ENCODE results near the gene TKFC.
"Not testable (repeated sequence)": the region's sequence is repeated elsewhere in the genome, so short reads cannot be mapped to it uniquely, and the experiment has no call there.

The TKFC gene

DNA sequence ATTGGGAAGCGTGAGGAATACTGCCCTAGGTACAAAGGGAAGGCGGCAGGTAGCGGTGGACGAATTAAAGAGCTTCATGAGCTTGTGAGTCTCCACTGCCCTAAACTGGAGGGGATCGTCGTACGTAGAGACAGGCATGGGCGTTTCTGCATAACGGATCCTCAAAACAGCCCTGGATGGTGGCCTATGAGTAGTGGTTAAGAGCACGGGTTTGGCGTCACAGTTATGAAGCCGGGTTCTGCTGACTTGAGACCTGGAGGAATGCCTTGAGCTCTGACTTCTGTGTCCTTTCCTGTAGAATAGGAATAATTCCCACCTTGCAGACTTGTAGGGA is 29.5 kb downstream of the TKFC start:
- FAIRE-seq: no peak
- DNase-seq (ENCODE audit: insufficient read length, low spot score): peak; percentile 26

DNA sequence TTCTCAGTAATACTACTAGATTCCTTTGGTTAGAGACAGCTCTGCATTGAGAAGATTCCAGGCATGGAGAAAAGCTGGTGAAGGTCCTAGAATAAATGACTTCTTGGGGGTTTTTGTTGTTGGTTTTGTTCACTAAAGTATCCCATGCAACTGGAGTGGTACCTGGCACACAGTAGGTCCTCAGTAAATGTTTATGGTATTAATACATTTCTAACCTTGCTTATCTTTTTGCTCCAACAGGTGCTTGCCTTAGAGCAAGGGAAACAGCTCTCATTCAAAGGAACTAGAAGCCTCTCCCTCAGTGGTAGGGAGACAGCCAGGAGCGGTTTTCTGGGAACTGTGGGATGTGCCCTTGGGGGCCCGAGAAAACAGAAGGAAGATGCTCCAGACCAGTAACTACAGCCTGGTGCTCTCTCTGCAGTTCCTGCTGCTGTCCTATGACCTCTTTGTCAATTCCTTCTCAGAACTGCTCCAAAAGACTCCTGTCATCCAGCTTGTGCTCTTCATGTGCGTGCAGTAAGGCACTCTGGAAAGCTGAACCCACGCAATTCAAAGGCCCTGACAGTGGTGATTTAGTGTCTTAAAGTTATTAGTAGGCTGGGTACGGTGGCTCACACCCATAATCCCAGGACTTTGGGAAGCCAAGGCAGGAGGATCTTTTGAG is 31.1 kb downstream of the TKFC start:
- no peak for DNase-seq (ENCODE audit: insufficient read length, low spot score)
- no peak for FAIRE-seq

DNA sequence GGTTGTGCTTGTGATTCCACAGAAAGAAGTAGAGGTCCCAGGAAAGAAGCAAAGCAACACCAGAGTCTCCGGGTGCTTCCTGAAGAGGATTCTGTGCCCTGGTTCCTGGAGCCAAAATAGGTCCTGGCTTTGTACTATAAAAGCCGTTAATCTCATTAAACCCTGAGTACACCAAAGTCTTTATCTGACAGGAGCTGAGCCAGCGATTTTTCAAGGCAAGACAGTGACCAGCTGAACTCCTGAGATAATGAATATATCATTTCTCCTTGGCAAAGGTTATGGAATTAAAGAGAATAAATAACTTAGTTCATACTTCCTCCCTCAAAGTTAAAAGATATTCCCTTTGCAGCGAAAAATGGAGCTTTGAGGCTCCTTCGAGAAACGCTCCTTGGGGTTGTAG is 34.4 kb downstream of the TKFC start:
- no peak for FAIRE-seq

DNA sequence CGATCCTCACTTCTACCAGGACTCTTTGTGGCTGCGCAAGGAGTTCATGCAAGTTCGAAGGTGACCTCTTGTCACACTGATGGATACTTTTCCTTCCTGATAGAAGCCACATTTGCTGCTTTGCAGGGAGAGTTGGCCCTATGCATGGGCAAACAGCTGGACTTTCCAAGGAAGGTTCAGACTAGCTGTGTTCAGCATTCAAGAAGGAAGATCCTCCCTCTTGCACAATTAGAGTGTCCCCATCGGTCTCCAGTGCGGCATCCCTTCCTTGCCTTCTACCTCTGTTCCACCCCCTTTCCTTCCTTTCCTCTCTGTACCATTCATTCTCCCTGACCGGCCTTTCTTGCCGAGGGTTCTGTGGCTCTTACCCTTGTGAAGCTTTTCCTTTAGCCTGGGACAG is 35.6 kb downstream of the TKFC start:
- DNase-seq (ENCODE audit: insufficient read length, low spot score) (no peak), FAIRE-seq (no peak)

More for the DNA sequence above, 34.4 kb downstream of the TKFC start:
- no peak for DNase-seq (ENCODE audit: insufficient read length, low spot score)

DNA sequence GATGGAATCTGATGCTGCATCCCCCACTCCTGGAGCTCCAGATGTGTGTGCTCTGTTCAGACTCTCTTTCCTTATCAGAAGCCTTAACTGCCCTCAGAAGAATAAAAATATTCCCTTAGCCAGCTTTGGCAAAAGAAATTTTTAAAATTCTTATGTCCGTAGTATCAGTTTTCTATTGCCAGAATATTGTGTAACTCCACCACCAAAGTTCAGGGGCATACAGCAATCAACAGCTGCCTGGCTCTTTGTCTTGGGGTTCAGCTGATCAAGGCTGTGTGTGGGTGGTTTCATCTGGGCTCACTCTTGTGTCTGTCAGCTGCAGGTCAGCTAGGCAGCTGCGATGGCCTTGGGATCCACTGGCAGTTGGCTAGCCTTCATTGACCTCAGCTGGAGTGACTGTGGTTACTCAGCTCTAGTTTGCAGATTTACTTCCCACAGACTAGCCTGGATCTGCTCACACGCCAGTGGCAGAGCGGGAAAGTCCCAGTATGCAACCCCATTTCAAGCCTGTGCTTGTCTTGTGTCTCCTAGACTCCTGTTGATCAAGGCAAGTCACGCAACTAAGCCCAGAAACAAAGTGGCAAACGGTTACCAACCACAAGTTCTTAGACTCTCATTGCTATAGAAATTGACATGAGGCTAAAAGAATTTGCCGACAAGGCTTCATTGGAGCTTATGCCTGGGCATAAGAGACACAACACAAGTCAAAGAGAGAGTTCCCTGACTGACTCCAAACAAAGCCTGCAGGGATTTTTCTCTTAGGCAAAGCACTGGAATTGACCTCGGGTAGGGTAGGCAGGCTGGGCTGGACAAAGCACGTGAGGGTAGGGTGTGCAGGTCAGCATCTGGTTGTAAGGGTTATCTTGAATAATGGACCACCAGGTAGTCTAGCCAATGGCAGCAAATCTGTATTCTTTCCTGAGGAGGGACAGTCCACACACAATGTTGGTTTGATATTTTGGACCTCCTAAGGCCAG is 36.6 kb downstream of the TKFC start:
- FAIRE-seq: no peak
- no peak for DNase-seq (ENCODE audit: insufficient read length, low spot score)

DNA sequence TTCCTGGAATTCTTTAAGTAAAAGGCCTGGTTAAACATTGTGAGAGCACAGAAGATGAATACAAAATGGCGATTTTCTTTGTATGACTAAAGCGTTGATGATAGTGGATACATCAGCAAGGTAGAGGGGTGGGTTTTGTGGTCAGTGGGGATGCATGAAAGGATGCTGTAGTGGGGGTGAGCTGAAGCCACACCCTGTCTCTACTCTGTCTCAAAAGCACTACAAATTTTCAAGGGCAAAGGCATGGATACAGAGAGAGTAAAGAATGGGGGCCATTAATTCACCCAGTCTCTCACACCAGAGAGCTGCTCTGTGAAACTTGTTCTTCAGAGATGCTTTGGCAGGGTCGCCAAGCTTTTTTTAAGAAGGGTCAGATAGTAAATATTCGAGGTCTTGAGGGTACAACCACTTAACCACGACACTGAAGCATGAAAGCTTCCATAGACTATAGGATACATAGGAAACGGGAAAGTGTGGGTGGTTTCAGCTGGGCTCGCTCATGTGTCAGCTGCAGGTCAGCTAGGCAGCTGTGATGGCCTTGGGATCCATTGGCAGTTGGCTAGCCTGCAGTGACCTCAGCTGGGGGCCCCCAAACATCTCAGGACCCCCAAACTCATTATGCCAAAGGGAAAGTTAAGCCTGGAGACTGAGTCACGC is 37.4 kb downstream of the TKFC start:
- DNase-seq (ENCODE audit: insufficient read length, low spot score) (no peak), FAIRE-seq (no peak)

DNA sequence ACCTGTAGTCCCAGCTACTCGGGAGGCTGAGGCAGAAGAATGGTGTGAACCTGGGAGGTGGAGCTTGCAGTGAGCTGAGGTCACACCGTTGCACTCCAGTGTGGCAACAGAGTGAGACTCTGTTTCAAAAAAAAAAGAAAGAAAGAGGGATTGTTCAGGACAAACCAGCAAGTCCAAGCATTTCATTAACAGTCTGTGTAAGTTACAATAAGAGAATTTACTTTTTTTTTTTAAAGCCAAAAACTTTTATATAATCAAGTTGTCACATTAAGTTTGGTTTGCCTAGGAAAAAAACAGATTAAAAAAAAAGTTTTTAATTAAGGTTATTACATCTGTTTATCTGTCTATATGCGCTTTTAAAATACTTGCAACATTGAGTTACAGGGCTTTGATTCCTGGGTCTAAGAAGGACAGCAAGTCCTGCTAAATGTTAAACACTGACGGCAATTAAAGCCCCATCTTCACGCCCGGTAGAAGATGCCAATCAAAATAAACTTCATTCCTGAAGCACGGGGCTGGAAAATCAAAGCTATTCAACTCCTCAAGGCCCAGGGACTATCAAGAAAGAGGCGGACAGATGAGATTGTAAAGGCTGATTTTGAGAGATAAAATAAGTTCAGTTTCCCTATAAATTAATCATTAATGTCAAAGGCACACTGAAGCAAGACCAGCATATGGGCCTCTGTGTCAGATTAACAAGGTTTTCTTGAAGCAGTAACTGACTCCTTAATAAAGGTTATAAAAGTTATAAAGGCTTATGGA is 39.8 kb downstream of the TKFC start:
- FAIRE-seq: no peak

DNA sequence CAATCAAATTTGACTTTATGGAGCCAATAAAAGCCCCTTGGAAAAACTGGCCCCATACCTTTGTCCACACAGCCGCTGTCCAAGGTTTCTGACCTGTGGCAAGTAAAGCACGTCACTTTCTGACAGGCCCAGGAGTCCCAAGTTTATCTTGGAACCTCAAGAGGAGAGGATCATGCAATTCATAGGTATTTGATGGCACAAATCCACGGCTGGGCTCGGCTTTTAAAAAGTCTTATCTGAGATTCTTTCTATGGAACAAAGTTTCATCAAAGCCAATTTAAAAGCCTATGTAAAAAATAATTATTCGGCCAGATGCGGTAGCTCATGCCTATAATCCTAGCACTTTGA is 42.7 kb downstream of the TKFC start:
- no peak for DNase-seq (ENCODE audit: insufficient read length, low spot score)
- FAIRE-seq: no peak

More for the DNA sequence above, 39.8 kb downstream of the TKFC start:
- no peak for DNase-seq (ENCODE audit: insufficient read length, low spot score)

DNA sequence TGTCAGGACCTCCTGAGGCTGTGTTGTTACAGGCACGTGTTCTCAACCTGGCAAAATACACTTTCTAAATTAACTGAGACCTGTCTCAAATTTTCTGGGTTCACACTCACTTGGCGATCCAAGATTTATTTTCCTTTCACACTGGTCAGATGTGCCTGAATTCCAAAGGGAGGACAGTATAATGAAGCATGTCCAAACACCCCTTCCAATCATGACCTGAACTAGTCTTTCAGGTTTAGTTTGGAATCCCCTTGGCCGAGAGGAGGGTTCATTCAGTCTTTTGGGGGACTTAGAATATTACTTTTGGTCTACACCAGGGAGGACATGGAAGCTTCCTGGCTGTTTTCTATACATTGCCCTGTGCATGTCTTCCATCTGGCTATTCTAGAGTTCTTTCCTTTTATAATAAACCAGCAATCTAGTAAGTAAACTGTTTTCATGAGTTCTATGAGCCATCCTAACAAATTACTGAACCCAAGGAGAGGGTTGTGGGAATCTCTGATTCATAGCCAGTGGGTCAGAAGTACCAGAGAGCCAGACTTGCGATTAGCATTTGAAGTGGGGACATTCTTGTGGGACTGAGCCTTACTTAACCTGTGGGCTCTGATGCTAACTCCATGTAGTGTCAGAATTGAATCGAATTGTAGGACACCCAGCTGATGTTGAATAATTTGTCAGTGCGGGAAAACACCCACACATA is 44.6 kb downstream of the TKFC start:
- DNase-seq (ENCODE audit: insufficient read length, low spot score) (no peak), FAIRE-seq (no peak)

DNA sequence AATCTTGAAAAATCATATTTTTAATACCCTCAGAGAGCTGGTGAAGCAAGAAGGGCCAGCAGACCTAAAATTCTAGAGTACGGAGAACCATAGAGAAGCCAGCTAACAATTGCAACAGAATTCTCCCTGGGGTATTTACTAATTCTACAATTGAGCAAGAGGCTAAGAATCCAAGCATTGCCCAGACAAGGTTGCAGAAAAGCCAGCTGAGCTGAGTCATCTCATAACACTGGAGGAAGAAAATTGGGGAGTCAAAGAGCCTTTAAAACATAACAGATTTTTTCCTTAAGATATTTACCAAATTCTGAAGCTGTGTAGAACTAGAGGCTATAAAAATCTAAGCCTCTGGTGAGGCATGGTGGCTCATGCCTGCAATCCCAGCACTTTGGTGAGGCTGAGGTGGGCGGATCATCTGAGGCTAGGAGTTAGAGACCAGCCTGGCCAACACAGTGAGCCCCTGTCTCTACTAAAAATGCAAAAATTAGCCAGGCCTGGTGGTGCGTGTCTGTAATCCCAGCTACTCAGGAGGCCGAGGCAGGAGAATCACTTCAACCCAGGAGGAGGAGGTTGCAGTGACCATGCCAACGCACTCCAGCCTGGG is 45.8 kb downstream of the TKFC start:
- peak; percentile 67 for DNase-seq (ENCODE audit: insufficient read length, low spot score)

DNA sequence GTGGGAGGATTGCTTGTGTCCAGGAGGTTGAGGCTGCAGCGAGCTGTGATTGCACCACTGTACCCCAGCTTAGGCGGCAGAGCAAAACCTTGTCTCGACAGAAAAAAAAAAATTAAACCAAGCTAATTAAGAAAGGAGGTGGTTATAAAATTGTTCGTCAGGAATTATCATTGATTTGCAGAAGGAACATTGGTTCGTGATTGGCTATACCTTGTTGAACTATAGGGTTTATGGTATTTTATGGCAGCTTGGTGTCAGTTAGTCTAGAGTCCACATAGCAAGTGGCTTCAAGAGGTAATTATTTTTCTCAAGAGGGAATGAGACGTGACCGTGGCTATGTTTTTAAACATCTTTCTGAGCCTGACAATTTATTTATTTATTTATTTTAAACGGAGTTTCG is 47.9 kb downstream of the TKFC start:
- FAIRE-seq (no peak), DNase-seq (ENCODE audit: insufficient read length, low spot score) (no peak)

More for the DNA sequence above, 45.8 kb downstream of the TKFC start:
- no peak for FAIRE-seq

DNA sequence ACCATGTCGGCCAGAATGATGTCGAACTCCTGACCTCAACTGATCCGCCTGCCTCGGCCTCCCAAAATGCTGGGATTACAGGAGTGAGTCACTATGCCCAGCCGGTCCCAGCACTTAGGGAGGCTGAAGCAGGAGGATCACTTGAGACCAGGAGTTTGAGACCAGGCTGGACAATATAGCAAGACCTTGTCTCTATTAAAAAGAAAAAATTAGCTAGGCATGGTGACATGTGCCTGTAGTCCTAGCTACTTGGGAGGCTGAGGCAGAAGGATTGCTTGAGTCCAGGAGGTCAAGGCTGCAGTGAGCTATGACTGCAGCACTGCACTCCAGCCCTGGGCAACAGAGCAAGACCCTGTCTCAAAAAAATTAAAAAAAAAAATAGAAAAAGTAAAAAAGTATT is 50.8 kb downstream of the TKFC start:
- not testable (repeated sequence) for FAIRE-seq; DNase-seq (ENCODE audit: insufficient read length, low spot score)

DNA sequence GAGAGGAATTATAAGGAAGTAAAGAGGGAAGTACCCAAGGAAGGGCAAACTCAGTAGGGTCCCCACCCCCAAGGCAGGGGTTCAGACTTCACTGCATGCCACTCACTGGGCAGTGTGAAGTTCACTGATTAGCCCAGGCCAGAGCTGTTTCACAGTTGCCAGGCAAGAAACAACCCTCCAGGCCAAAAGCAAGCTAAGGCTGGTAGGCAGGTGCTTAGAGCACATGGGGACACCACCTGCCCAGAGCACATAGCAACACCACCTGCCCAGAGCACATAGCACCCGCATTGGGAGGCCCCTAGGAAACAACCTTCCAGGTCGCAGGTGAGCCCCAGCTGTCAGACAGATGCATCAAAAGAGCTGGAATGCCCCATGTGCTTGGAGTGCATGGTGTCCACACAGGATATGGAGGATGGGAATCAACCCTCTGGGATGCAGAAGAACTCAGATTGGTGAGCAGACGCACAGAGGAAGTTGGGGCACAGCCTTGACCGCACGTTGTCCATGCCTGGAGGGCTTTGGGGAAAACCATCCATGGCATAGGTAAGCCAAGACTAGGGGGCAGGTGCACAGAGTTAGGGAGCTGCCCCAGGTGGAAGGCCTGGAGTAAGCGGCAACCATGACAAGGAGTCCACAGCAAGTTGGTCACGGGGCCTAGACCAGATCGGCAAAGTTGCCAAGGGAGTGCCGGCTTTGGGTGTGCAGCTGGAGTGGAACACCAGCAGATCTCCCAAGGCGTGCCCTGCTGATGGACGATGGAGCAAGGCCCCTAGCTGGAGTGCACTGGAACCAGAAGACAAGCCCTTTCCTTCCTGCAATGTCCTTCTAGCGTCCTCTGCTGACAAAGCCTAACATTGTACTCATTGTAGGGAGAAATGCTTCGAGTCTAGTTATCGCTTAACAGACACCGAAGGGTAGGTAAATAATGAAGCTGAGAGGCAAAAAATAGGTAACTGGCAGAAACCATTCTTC is 51.5 kb downstream of the TKFC start:
- DNase-seq (ENCODE audit: insufficient read length, low spot score): no peak
- FAIRE-seq: no peak

DNA sequence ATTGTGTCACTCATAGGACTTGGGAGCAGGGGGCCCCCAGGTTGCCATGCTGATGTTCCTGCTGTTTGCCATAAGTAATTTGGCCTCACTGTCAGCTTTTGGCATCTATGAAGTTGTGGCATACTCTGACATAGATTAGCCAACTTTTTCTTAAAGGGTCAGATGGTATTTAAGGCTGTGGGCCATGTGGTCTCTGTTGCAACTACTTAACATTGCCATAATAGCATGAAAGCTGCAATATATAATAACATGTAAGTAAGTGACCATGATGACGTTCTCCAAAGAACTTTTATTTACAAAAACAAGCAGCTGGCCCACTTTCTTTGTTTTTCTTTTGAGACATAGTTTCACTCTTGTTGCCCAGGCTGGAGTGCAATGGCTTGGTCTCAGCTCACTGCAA is 57.1 kb downstream of the TKFC start:
- DNase-seq (ENCODE audit: insufficient read length, low spot score): no peak
- FAIRE-seq: no peak

DNA sequence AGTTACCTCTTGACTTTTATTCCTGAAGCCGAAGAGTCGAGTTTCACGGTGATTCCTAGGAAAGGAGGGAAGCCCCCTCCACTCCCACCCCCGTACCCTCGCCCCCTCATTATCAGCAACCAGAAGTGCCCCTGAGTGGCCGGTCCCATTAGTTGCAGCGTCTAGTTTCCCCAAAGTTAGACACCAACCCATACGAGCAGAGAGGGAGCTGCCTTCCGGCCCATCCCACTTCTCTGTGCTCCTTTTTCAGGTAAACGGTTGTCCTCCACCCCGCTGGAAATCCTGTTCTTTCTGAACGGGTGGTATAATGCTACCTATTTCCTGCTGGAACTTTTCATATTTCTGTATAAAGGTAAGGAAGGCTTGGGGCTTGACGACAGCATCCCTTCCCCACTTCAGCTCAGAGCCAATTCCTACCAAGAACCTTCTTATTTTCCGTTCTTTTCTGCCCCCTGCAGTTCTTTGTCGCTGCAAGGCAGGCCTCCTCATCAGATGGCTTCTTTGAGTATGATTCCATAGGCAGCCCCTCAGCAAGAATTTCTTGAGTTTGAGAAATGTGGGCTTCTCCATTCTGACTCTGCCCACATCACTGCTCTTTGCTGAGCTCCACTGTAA is 60.1 kb downstream of the TKFC start:
- FAIRE-seq (no peak), DNase-seq (ENCODE audit: insufficient read length, low spot score) (peak; percentile 35)
